SK-N-SH (cell line): ENCODE data around the gene MAPKAPK3. TPM values are rescaled to one million over a fixed set of nuclear protein-coding genes. Genes with fewer than 3 reads are reported as not detected.

Experiments used
- CTCF ChIA-PET: fragments of 300-600, 350-600 bp; formaldehyde crosslinking; extraction: SDS; loops from one replicate; lab custom pipeline; 2021; lab: Yijun Ruan, JAX
- POLR2A ChIA-PET: fragments of 350-600 bp; sonication (Branson Sonifier 250); formaldehyde crosslinking; extraction: SDS; loops from one replicate; lab custom pipeline; 2020; ENCODE audit warnings: antibody characterized with exemption, inconsistent platforms; lab: Yijun Ruan, JAX
- DNase-seq: peaks from one replicate; pipeline ENCODE4 v3.0.0; 2012
- H2AFZ ChIP-seq: fragments of 200-600 bp; sonication (generic); 2 replicates; pipeline ENCODE4 v1.8.1; 2016; ENCODE audit warnings: antibody characterized with exemption, mild to moderate bottlenecking, low read depth
- H3F3A ChIP-seq: fragments of 200-600 bp; sonication (generic); replicated peaks from 2 replicates; pipeline ENCODE3; 2016; ENCODE audit warnings: antibody characterized with exemption, mild to moderate bottlenecking; ENCODE audit not compliant: insufficient read depth
- H3K27ac ChIP-seq, 2 experiments: fragments of 200-500 bp in 1 of 2; fragments of 200-600 bp in 1 of 2; sonication (Bioruptor generic) in 1 of 2; sonication (generic), shearing (Covaris generic) in 1 of 2; 2 replicates each; pipeline versions ENCODE4 v1.5.1 to v1.6.1; 2014 to 2016; ENCODE audit warnings: low read depth in 2 of 2, inconsistent platforms in 1 of 2, low read length in 1 of 2, mild to moderate bottlenecking in 1 of 2, mixed read lengths in 1 of 2
- H3K27me3 ChIP-seq: fragments of 200-600 bp; sonication (generic), shearing (Covaris generic); 2 replicates; pipeline ENCODE4 v1.6.1; 2016; ENCODE audit warnings: mixed run types; ENCODE audit not compliant: insufficient read depth
- H3K36me3 ChIP-seq, 2 experiments: fragments of 200-500 bp in 1 of 2; fragments of 200-600 bp in 1 of 2; sonication (Bioruptor generic) in 1 of 2; sonication (generic) in 1 of 2; replicated peaks in 1 of 2; 2 replicates each; pipeline versions ENCODE3 to v1.5.1; 2014 to 2016; ENCODE audit warnings: low read length in 1 of 2, mild to moderate bottlenecking in 1 of 2; ENCODE audit not compliant: insufficient read depth in 2 of 2, control insufficient read depth in 1 of 2
- H3K4me1 ChIP-seq, 2 experiments: fragments of 200-500 bp in 1 of 2; fragments of 200-600 bp in 1 of 2; sonication (Bioruptor generic) in 1 of 2; sonication (generic), shearing (Covaris generic) in 1 of 2; 2 replicates each; pipeline versions ENCODE4 v1.5.1 to v1.6.1; 2014 to 2016; ENCODE audit warnings: low read depth in 1 of 2, low read length in 1 of 2, mixed run types in 1 of 2; ENCODE audit not compliant: insufficient read depth in 2 of 2, control insufficient read depth in 1 of 2
- H3K4me2 ChIP-seq: fragments of 200-600 bp; sonication (generic), shearing (Covaris generic); 2 replicates; pipeline ENCODE4 v1.6.1; 2017; ENCODE audit warnings: mixed run types
- H3K4me3 ChIP-seq, 2 experiments: fragments of 200-500 bp in 1 of 2; fragments of 200-600 bp in 1 of 2; sonication (Bioruptor generic) in 1 of 2; sonication (generic), shearing (Covaris generic) in 1 of 2; 2 replicates each; pipeline versions ENCODE4 v1.5.1 to v1.8.1; 2014 to 2016; ENCODE audit warnings: low read depth in 2 of 2, inconsistent platforms in 1 of 2, low read length in 1 of 2, mild to moderate bottlenecking in 1 of 2, mixed read lengths in 1 of 2, moderate library complexity in 1 of 2
- H3K79me2 ChIP-seq: fragments of 200-600 bp; sonication (generic); 2 replicates; pipeline ENCODE4 v1.8.1; 2017; ENCODE audit warnings: mild to moderate bottlenecking; ENCODE audit not compliant: insufficient read depth
- H3K9ac ChIP-seq: fragments of 200-600 bp; sonication (generic); 2 replicates; pipeline ENCODE4 v1.6.1; 2017; ENCODE audit warnings: mixed run types
- H3K9me2 ChIP-seq: fragments of 200-600 bp; sonication (generic); 2 replicates; pipeline ENCODE4 v1.6.1; 2017; ENCODE audit warnings: mixed run types
- H3K9me3 ChIP-seq: fragments of 200-600 bp; sonication (generic); 2 replicates; pipeline ENCODE4 v1.6.1; 2017; ENCODE audit warnings: mixed run types, mild to moderate bottlenecking, moderate library complexity
- H4K20me1 ChIP-seq: fragments of 200-600 bp; sonication (generic); 2 replicates; pipeline ENCODE4 v1.6.1; 2017; ENCODE audit warnings: mild to moderate bottlenecking, mixed run types; ENCODE audit not compliant: insufficient read depth
- CHD2 ChIP-seq: fragments of 150-350 bp; IDR thresholded peaks from 2 replicates; pipeline ENCODE4 v1.6.1; 2018; ENCODE audit warnings: low read length; ENCODE audit not compliant: partially characterized antibody
- EP300 ChIP-seq, 2 experiments: IDR thresholded peaks; 2 replicates each; pipeline versions ENCODE4 v1.4.0 to v1.6.1; 2012; ENCODE audit warnings: borderline replicate concordance in 1 of 2, low read depth in 1 of 2, low read length in 1 of 2
- FOXM1 ChIP-seq: IDR thresholded peaks from 2 replicates; pipeline ENCODE4 v1.4.0; 2012; ENCODE audit warnings: low read depth, mild to moderate bottlenecking
- GABPA ChIP-seq: IDR thresholded peaks from 2 replicates; pipeline ENCODE4 v1.4.0; 2012; ENCODE audit warnings: low read depth, mild to moderate bottlenecking
- IRF3 ChIP-seq: fragments of 150-350 bp; IDR thresholded peaks from 2 replicates; pipeline ENCODE4 v1.6.1; 2016; ENCODE audit warnings: mild to moderate bottlenecking, low read depth, low read length
- NFIC ChIP-seq: IDR thresholded peaks from 2 replicates; pipeline ENCODE4 v1.4.0; 2012; ENCODE audit warnings: borderline replicate concordance
- NRF1 ChIP-seq: IDR thresholded peaks from 2 replicates; pipeline ENCODE4 v1.6.1; 2012; ENCODE audit warnings: low read depth, mild to moderate bottlenecking, low read length
- PBX3 ChIP-seq: IDR thresholded peaks from 2 replicates; pipeline ENCODE4; 2012
- RAD21 ChIP-seq: IDR thresholded peaks from 2 replicates; pipeline ENCODE4 v1.6.1; 2012; ENCODE audit warnings: mild to moderate bottlenecking, low read length
- RFX5 ChIP-seq: IDR thresholded peaks from 2 replicates; pipeline ENCODE4 v1.6.1; 2012; ENCODE audit warnings: mild to moderate bottlenecking, improper control_type of control experiment, low read length
- SMC3 ChIP-seq: IDR thresholded peaks from 2 replicates; pipeline ENCODE4 v1.6.1; 2012; ENCODE audit warnings: low read depth, low read length, improper control_type of control experiment
- TCF12 ChIP-seq: IDR thresholded peaks from 2 replicates; pipeline ENCODE4 v1.4.0; 2012
- TEAD4 ChIP-seq: IDR thresholded peaks from 2 replicates; pipeline ENCODE4 v1.4.0; 2012; ENCODE audit warnings: mild to moderate bottlenecking, borderline replicate concordance; ENCODE audit not compliant: insufficient read depth
- ZBTB33 ChIP-seq: IDR thresholded peaks from 2 replicates; pipeline ENCODE4 v1.4.0; 2012; ENCODE audit warnings: low read depth, borderline replicate concordance
- WGBS: methylation state at CpG from one replicate; pipeline ENCODE4 v1.1.6; 2017; ENCODE audit warnings: low lambda C conversion rate; 5-methylcytosine and 5-hydroxymethylcytosine counted together
- polyA plus RNA-seq, 3 experiments: library from polyadenylated mRNA; depleted of rRNA; stranded (reverse); fragments of >200 nt; gene quantifications; 2 replicates each; pipeline ENCODE4 v1.2.3, GENCODE V29; 2012

MAPKAPK3 gene
- polyA plus RNA-seq, 1 of the 3 experiments (the other 2 are of a cell fraction): 29.4 TPM

GRCh38 chr3:50657407-50657806, 40.5 kb downstream of the MAPKAPK3 start:
- POLR2A ChIA-PET: no interaction called here

GRCh38 chr3:50657816-50658215, 40.9 kb downstream of the MAPKAPK3 start:
- no peak for TF ChIP-seq GABPA
- TF ChIP-seq CHD2: no peak
- TF ChIP-seq IRF3: no peak
- TF ChIP-seq PBX3: no peak
- no peak for TF ChIP-seq ZBTB33
- TF ChIP-seq SMC3: no peak
- no peak for TF ChIP-seq EP300 (IDR thresholded peaks at IDR 0.05; ENCODE audit: borderline replicate concordance in 1 of 2, low read depth in 1 of 2, low read length in 1 of 2)
- TF ChIP-seq NRF1: no peak
- ChIA-PET POLR2A (no interaction called here), CTCF (interaction anchor here (1.0 to 13.2 kb wide), 3 partner anchors 20 to 714 kb away, joined by 3 to 171 read pairs (median 3); partner anchors contain the start of gene MAPKAPK3)
- Histone ChIP-seq H3K4me2 (no peak overlapping the region), H3K4me1 (peaks cover 0 to 9% of the 10 kb centered on the region in 2 experiments; a peak in 1 of 4 replicates), H3K9me2 (no peaks in the 10 kb centered on the region), H3K27ac (no peak overlapping the region), H3K79me2 (no peaks in the 10 kb centered on the region), H3K36me3 (no peaks in the 10 kb centered on the region), H3K9me3 (no peaks in the 10 kb centered on the region), H4K20me1 (no peaks in the 10 kb centered on the region), H3F3A (no peaks in the 10 kb centered on the region), H2AFZ (no peak overlapping the region), H3K4me3 (no peak overlapping the region), H3K27me3 (no peaks in the 10 kb centered on the region; the same call in 1 of the 2 replicates), H3K9ac (no peak overlapping the region)
- no peak for DNase-seq
- WGBS: 75% methylated on average over 2 of the region's 3 CpGs

More at GRCh38 chr3:50657407-50657806, 40.5 kb downstream of the MAPKAPK3 start:
- Histone ChIP-seq H3K9me3 (no peaks in the 10 kb centered on the region), H3K4me3 (no peak overlapping the region), H2AFZ (no peak overlapping the region), H3K36me3 (no peaks in the 10 kb centered on the region), H3K9me2 (no peaks in the 10 kb centered on the region), H3K27me3 (no peaks in the 10 kb centered on the region; the same call in 1 of the 2 replicates), H3K9ac (no peak overlapping the region), H3K27ac (no peak overlapping the region), H3K4me2 (no peak overlapping the region), H4K20me1 (no peaks in the 10 kb centered on the region), H3K79me2 (no peaks in the 10 kb centered on the region), H3K4me1 (peaks cover 0 to 9% of the 10 kb centered on the region in 2 experiments; a peak in 1 of 4 replicates), H3F3A (no peaks in the 10 kb centered on the region)
- CTCF ChIA-PET: interaction anchor here (1.0 to 13.2 kb wide), 4 partner anchors 19 to 715 kb away, joined by 3 to 171 read pairs (median 4); partner anchors contain the start of gene MAPKAPK3
- no peak for DNase-seq
- 85% methylated on average over 5 of the region's 5 CpGs for WGBS
- no peak for TF ChIP-seq TCF12
- no peak for TF ChIP-seq RFX5
- no peak for TF ChIP-seq NFIC
- no peak for TF ChIP-seq EP300 (IDR thresholded peaks at IDR 0.05; ENCODE audit: borderline replicate concordance in 1 of 2, low read depth in 1 of 2, low read length in 1 of 2)
- no peak for TF ChIP-seq RAD21
- TF ChIP-seq NRF1: no peak
- no peak for TF ChIP-seq FOXM1
- TF ChIP-seq TEAD4: no peak
